ENCODE data around the gene ANXA7.

Gene ANXA7

DNA sequence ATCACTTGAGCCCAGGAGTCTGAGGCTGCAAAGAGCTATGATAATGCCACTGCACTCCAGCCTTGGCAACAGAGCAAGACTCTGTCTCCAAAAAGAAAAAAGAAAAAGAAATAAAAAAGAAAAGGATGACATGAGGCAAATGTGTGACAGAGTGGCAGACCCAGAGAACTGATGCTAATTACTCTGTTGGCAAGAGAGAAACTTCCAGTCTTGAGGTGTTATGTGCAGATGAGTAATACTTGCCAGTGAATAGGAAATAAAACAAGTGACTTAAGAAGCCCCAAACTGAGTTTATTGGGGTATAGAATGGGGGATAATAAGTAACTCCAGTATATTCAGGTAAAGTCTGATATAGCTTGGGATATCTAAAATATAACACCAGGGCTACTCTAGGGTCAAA is 9.5 kb upstream of the ANXA7 start:
- Histone ChIP-seq H3K9me3 (ENCODE audit: control extremely low read depth in 1 of 5, control insufficient read depth in 4 of 5, insufficient read depth in 2 of 5, low read depth in 1 of 5, low read length in 4 of 5) (no peaks in the 10 kb centered on the region), H3K4me3 (ENCODE audit: control insufficient read depth in 1 of 7, extremely low read depth in 1 of 7, insufficient read depth in 4 of 7, low read depth in 2 of 7, low read length in 6 of 7) (no peak overlapping the region), H3K4me1 (ENCODE audit: control extremely low read depth in 1 of 4, control insufficient read depth in 4 of 4, insufficient read depth in 4 of 4, low read length in 3 of 4) (no peaks in the 10 kb centered on the region), H3K27ac (ENCODE audit: insufficient read depth in 1 of 2, low read depth in 1 of 2, low read length in 2 of 2, poor library complexity in 1 of 2, severe bottlenecking in 2 of 2) (no peak overlapping the region), H3K36me3 (ENCODE audit: control insufficient read depth in 4 of 4, insufficient read depth in 4 of 4, low read length in 3 of 4) (peaks cover 12 to 45% (median 37%) of the 10 kb centered on the region in 4 experiments), H3K27me3 (replicated peaks in 2 of 5; ENCODE audit: control insufficient read depth in 4 of 5, insufficient read depth in 5 of 5, low read length in 4 of 5) (no peaks in the 10 kb centered on the region)
- POLR2A ChIA-PET: no interaction called here
- DNase-seq: no peak
- CTCF ChIA-PET: no interaction called here

- H3K36me3 ChIP-seq (ENCODE audit: control insufficient read depth in 4 of 4, insufficient read depth in 4 of 4, low read length in 3 of 4): no peaks in the 10 kb centered on the region
- 100% methylated on average over 2 of the region's 3 CpGs for WGBS (ENCODE audit: insufficient coverage)
- H3K4me3 ChIP-seq (ENCODE audit: control insufficient read depth in 1 of 7, extremely low read depth in 1 of 7, insufficient read depth in 4 of 7, low read depth in 2 of 7, low read length in 6 of 7): no peak overlapping the region
- peaks cover 9 to 24% (median 19%) of the 10 kb centered on the region in 4 experiments for H3K4me1 ChIP-seq (ENCODE audit: control extremely low read depth in 1 of 4, control insufficient read depth in 4 of 4, insufficient read depth in 4 of 4, low read length in 3 of 4)
- ChIA-PET POLR2A (no interaction called here), CTCF (no interaction called here)
- no peaks in the 10 kb centered on the region for H3K9me3 ChIP-seq (ENCODE audit: control extremely low read depth in 1 of 5, control insufficient read depth in 4 of 5, insufficient read depth in 2 of 5, low read depth in 1 of 5, low read length in 4 of 5)
- peaks cover 0 to 1% (median 0%) of the 10 kb centered on the region in 5 experiments for H3K27me3 ChIP-seq (replicated peaks in 2 of 5; ENCODE audit: control insufficient read depth in 4 of 5, insufficient read depth in 5 of 5, low read length in 4 of 5)
- no peak overlapping the region for H3K27ac ChIP-seq (ENCODE audit: insufficient read depth in 1 of 2, low read depth in 1 of 2, low read length in 2 of 2, poor library complexity in 1 of 2, severe bottlenecking in 2 of 2)
- no peak for DNase-seq
Measured at GRCh38 chr10:73416571-73416970, 2.7 kb upstream of the ANXA7 start.

- Histone ChIP-seq H3K27ac (ENCODE audit: insufficient read depth in 1 of 2, low read depth in 1 of 2, low read length in 2 of 2, poor library complexity in 1 of 2, severe bottlenecking in 2 of 2) (peak overlapping the region; percentile 33 to 98), H3K4me3 (ENCODE audit: control insufficient read depth in 1 of 7, extremely low read depth in 1 of 7, insufficient read depth in 4 of 7, low read depth in 2 of 7, low read length in 6 of 7) (peak overlapping the region; percentile 74 to 97 (median 95)), H3K27me3 (replicated peaks in 2 of 5; ENCODE audit: control insufficient read depth in 4 of 5, insufficient read depth in 5 of 5, low read length in 4 of 5) (peaks cover 0 to 1% (median 0%) of the 10 kb centered on the region in 5 experiments), H3K9me3 (ENCODE audit: control extremely low read depth in 1 of 5, control insufficient read depth in 4 of 5, insufficient read depth in 2 of 5, low read depth in 1 of 5, low read length in 4 of 5) (no peaks in the 10 kb centered on the region), H3K4me1 (ENCODE audit: control extremely low read depth in 1 of 4, control insufficient read depth in 4 of 4, insufficient read depth in 4 of 4, low read length in 3 of 4) (peaks cover 9 to 27% (median 19%) of the 10 kb centered on the region in 4 experiments), H3K36me3 (ENCODE audit: control insufficient read depth in 4 of 4, insufficient read depth in 4 of 4, low read length in 3 of 4) (no peaks in the 10 kb centered on the region)
- ChIA-PET POLR2A (no interaction called here), CTCF (interaction anchor here (1.4 kb wide), 1 partner anchor 13 kb away, joined by 3 read pairs; no protein-coding TSS in a partner anchor)
- DNase-seq: peak in 1 of 3 donors; percentile 7
- WGBS (ENCODE audit: insufficient coverage): 2% methylated on average over 9 of the region's 17 CpGs
Measured at GRCh38 chr10:73414230-73414945, 530 bp upstream of the ANXA7 start.

DNA sequence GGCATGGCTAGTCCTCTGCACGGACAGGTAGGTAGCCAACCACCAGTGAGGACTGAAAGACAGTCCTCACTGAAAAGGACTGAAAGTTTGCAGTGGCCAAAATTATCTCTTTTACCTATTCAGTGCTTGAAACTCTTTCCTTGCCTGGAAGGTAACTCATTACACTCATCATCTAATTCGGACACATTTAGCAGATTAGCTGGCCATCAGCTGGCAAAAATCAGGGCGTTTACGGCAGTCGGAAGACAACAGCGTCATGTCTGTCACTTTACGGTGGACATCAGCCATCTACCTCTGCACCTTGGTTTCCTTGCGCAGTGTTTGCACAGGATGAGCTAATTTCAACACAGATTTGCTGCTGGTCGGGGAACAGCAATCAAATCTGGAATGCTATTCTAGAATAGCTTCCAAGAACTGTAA is 740 bp downstream of the ANXA7 start:
- Histone ChIP-seq H3K36me3 (ENCODE audit: control insufficient read depth in 4 of 4, insufficient read depth in 4 of 4, low read length in 3 of 4) (peaks cover 0 to under 1% (median 0%) of the 10 kb centered on the region in 4 experiments), H3K27ac (ENCODE audit: insufficient read depth in 1 of 2, low read depth in 1 of 2, low read length in 2 of 2, poor library complexity in 1 of 2, severe bottlenecking in 2 of 2) (peak overlapping the region; percentile 96 to 98), H3K4me3 (ENCODE audit: control insufficient read depth in 1 of 7, extremely low read depth in 1 of 7, insufficient read depth in 4 of 7, low read depth in 2 of 7, low read length in 6 of 7) (peak overlapping the region; percentile 74 to 97 (median 95)), H3K27me3 (replicated peaks in 2 of 5; ENCODE audit: control insufficient read depth in 4 of 5, insufficient read depth in 5 of 5, low read length in 4 of 5) (peaks cover 0 to 1% (median 0%) of the 10 kb centered on the region in 5 experiments), H3K4me1 (ENCODE audit: control extremely low read depth in 1 of 4, control insufficient read depth in 4 of 4, insufficient read depth in 4 of 4, low read length in 3 of 4) (peaks cover 9 to 32% (median 20%) of the 10 kb centered on the region in 4 experiments), H3K9me3 (ENCODE audit: control extremely low read depth in 1 of 5, control insufficient read depth in 4 of 5, insufficient read depth in 2 of 5, low read depth in 1 of 5, low read length in 4 of 5) (no peaks in the 10 kb centered on the region)
- WGBS (ENCODE audit: insufficient coverage): 0% methylated on average over 9 of the region's 9 CpGs
- POLR2A ChIA-PET: interaction anchor here (0.7 to 1.4 kb wide), 2 partner anchors 18 to 160 kb away, joined by 3 read pairs; partner anchors contain the start of gene MRPS16
- CTCF ChIA-PET: interaction anchor here (0.6 to 2.2 kb wide), 3 partner anchors 12 to 57 kb away, joined by 3 to 4 read pairs (median 3); no protein-coding TSS in a partner anchor
- peak; percentile 60 to 86 (median 81) for DNase-seq

GRCh38 chr10:73410897-73411296 is 3.0 kb downstream of the ANXA7 start:
- no peak overlapping the region for H3K4me3 ChIP-seq (ENCODE audit: control insufficient read depth in 1 of 7, extremely low read depth in 1 of 7, insufficient read depth in 4 of 7, low read depth in 2 of 7, low read length in 6 of 7)
- H3K36me3 ChIP-seq (ENCODE audit: control insufficient read depth in 4 of 4, insufficient read depth in 4 of 4, low read length in 3 of 4): peaks cover 0 to 7% (median 3%) of the 10 kb centered on the region in 4 experiments
- no CpG with 5 or more reads among the region's 1 CpG for WGBS (ENCODE audit: insufficient coverage)
- H3K27me3 ChIP-seq (replicated peaks in 2 of 5; ENCODE audit: control insufficient read depth in 4 of 5, insufficient read depth in 5 of 5, low read length in 4 of 5): peaks cover 0 to 1% (median 0%) of the 10 kb centered on the region in 5 experiments
- POLR2A ChIA-PET: no interaction called here
- no peak overlapping the region for H3K27ac ChIP-seq (ENCODE audit: insufficient read depth in 1 of 2, low read depth in 1 of 2, low read length in 2 of 2, poor library complexity in 1 of 2, severe bottlenecking in 2 of 2)
- CTCF ChIA-PET: interaction anchor here (1.3 to 2.2 kb wide), 2 partner anchors 9 to 41 kb away, joined by 4 read pairs; no protein-coding TSS in a partner anchor
- H3K9me3 ChIP-seq (ENCODE audit: control extremely low read depth in 1 of 5, control insufficient read depth in 4 of 5, insufficient read depth in 2 of 5, low read depth in 1 of 5, low read length in 4 of 5): no peaks in the 10 kb centered on the region
- H3K4me1 ChIP-seq (ENCODE audit: control extremely low read depth in 1 of 4, control insufficient read depth in 4 of 4, insufficient read depth in 4 of 4, low read length in 3 of 4): peaks cover 9 to 32% (median 20%) of the 10 kb centered on the region in 4 experiments
- DNase-seq: no peak

DNA sequence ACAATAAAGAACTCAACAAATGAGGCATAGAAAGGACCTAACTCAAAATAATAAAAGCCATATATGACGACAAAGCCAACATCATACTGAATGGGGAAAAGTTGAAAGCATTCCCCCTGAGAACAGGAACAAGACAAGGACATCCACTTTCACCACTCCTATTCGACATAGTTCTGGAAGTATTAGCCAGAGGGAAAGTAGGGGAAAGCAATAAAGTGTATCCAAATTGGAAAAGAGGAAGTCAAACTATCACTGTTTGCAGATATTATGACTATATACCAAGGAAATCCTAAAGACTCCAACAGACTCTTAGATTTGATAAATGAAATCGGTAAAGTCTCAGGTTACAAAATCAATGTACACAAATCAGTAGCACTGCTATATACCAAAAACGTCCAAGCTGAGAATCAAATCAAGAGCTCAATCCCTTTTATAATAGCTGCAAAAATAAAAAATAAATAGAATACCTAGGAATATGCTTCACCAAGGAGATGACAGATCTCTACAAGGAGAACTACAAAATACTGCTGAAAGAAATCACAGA is 4.8 kb downstream of the ANXA7 start:
- Histone ChIP-seq H3K4me1 (ENCODE audit: control extremely low read depth in 1 of 4, control insufficient read depth in 4 of 4, insufficient read depth in 4 of 4, low read length in 3 of 4) (peaks cover 9 to 23% (median 13%) of the 10 kb centered on the region in 4 experiments), H3K27me3 (replicated peaks in 2 of 5; ENCODE audit: control insufficient read depth in 4 of 5, insufficient read depth in 5 of 5, low read length in 4 of 5) (no peaks in the 10 kb centered on the region), H3K4me3 (ENCODE audit: control insufficient read depth in 1 of 7, extremely low read depth in 1 of 7, insufficient read depth in 4 of 7, low read depth in 2 of 7, low read length in 6 of 7) (no peak overlapping the region), H3K27ac (ENCODE audit: insufficient read depth in 1 of 2, low read depth in 1 of 2, low read length in 2 of 2, poor library complexity in 1 of 2, severe bottlenecking in 2 of 2) (no peak overlapping the region), H3K36me3 (ENCODE audit: control insufficient read depth in 4 of 4, insufficient read depth in 4 of 4, low read length in 3 of 4) (peaks cover 0 to 7% (median 3%) of the 10 kb centered on the region in 4 experiments), H3K9me3 (ENCODE audit: control extremely low read depth in 1 of 5, control insufficient read depth in 4 of 5, insufficient read depth in 2 of 5, low read depth in 1 of 5, low read length in 4 of 5) (no peaks in the 10 kb centered on the region)
- WGBS (ENCODE audit: insufficient coverage): no CpG with 5 or more reads among the region's 4 CpGs
- ChIA-PET POLR2A (interaction anchor here (0.6 kb wide), 1 partner anchor 164 kb away, joined by 4 read pairs; no protein-coding TSS in a partner anchor), CTCF (interaction anchor here (1.0 kb wide), 1 partner anchor 205 kb away, joined by 4 read pairs; no protein-coding TSS in a partner anchor)
- no peak for DNase-seq

DNA sequence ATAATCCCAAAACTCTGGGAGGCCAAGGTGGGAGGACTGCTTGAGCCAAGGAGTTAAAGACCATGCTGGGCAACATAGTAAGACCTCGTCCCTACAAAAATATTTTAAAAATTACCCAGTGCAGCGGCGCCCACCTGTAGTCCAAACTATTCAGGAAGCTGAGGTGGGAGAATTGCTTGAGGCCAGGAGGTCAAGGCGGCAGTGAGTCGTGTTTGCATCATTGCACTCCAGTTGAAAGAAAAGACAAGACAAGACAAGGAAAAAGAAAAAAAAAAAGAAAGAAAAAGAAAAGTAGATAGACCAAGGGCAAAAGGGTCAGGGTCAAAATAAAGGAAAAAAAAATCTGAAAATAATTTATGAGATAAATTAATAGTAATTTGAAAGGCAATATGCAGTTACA is 5.8 kb downstream of the ANXA7 start:
- Histone ChIP-seq H3K4me3 (ENCODE audit: control insufficient read depth in 1 of 7, extremely low read depth in 1 of 7, insufficient read depth in 4 of 7, low read depth in 2 of 7, low read length in 6 of 7) (no peak overlapping the region), H3K36me3 (ENCODE audit: control insufficient read depth in 4 of 4, insufficient read depth in 4 of 4, low read length in 3 of 4) (peaks cover 0 to 7% (median 3%) of the 10 kb centered on the region in 4 experiments), H3K9me3 (ENCODE audit: control extremely low read depth in 1 of 5, control insufficient read depth in 4 of 5, insufficient read depth in 2 of 5, low read depth in 1 of 5, low read length in 4 of 5) (no peaks in the 10 kb centered on the region), H3K27ac (ENCODE audit: insufficient read depth in 1 of 2, low read depth in 1 of 2, low read length in 2 of 2, poor library complexity in 1 of 2, severe bottlenecking in 2 of 2) (no peak overlapping the region), H3K4me1 (ENCODE audit: control extremely low read depth in 1 of 4, control insufficient read depth in 4 of 4, insufficient read depth in 4 of 4, low read length in 3 of 4) (peaks cover 5 to 20% (median 10%) of the 10 kb centered on the region in 4 experiments), H3K27me3 (replicated peaks in 2 of 5; ENCODE audit: control insufficient read depth in 4 of 5, insufficient read depth in 5 of 5, low read length in 4 of 5) (no peaks in the 10 kb centered on the region)
- WGBS (ENCODE audit: insufficient coverage): 100% methylated on average over 4 of the region's 5 CpGs
- POLR2A ChIA-PET: no interaction called here
- CTCF ChIA-PET: no interaction called here
- no peak for DNase-seq

Measured in common myeloid progenitor, CD34-positive (primary cell).